ENCODE measurements around the gene LYL1. TPM values are rescaled to one million over a fixed set of nuclear protein-coding genes. Genes with fewer than 3 reads are reported as not detected.

Gene LYL1
- total and polyA plus RNA-seq, 12 donors: 0.38 to 22.5 (median 9.2) TPM

- no peak for DNase-seq
- Histone ChIP-seq H3K4me3 (no peak overlapping the region), H3K9me3 (replicated peaks in 1 of 3) (no peaks in the 10 kb centered on the region), H3K36me3 (replicated peaks in 1 of 2) (no peaks in the 10 kb centered on the region), H3K27ac (peak overlapping the region in 1 of 5 donors; percentile 8), H3K27me3 (no peaks in the 10 kb centered on the region), H3K4me1 (replicated peaks in 1 of 2) (peaks cover 11 to 29% of the 10 kb centered on the region in 2 donors)
- intact Hi-C loops (cut with DNase I): loop anchor here in 1 of 2 donors (5.0 kb wide), 1 partner anchor 80 kb away; no protein-coding TSS in a partner anchor
- no peak for TF ChIP-seq POLR2A (IDR thresholded peaks at IDR 0.05)
- TF ChIP-seq, protein P1, sequence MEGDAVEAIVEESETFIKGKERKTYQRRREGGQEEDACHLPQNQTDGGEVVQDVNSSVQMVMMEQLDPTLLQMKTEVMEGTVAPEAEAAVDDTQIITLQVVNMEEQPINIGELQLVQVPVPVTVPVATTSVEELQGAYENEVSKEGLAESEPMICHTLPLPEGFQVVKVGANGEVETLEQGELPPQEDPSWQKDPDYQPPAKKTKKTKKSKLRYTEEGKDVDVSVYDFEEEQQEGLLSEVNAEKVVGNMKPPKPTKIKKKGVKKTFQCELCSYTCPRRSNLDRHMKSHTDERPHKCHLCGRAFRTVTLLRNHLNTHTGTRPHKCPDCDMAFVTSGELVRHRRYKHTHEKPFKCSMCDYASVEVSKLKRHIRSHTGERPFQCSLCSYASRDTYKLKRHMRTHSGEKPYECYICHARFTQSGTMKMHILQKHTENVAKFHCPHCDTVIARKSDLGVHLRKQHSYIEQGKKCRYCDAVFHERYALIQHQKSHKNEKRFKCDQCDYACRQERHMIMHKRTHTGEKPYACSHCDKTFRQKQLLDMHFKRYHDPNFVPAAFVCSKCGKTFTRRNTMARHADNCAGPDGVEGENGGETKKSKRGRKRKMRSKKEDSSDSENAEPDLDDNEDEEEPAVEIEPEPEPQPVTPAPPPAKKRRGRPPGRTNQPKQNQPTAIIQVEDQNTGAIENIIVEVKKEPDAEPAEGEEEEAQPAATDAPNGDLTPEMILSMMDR (IDR thresholded peaks at IDR 0.05): no peak
Measured at GRCh38 chr19:13062317-13062716, 40.3 kb downstream of the LYL1 start.

DNA sequence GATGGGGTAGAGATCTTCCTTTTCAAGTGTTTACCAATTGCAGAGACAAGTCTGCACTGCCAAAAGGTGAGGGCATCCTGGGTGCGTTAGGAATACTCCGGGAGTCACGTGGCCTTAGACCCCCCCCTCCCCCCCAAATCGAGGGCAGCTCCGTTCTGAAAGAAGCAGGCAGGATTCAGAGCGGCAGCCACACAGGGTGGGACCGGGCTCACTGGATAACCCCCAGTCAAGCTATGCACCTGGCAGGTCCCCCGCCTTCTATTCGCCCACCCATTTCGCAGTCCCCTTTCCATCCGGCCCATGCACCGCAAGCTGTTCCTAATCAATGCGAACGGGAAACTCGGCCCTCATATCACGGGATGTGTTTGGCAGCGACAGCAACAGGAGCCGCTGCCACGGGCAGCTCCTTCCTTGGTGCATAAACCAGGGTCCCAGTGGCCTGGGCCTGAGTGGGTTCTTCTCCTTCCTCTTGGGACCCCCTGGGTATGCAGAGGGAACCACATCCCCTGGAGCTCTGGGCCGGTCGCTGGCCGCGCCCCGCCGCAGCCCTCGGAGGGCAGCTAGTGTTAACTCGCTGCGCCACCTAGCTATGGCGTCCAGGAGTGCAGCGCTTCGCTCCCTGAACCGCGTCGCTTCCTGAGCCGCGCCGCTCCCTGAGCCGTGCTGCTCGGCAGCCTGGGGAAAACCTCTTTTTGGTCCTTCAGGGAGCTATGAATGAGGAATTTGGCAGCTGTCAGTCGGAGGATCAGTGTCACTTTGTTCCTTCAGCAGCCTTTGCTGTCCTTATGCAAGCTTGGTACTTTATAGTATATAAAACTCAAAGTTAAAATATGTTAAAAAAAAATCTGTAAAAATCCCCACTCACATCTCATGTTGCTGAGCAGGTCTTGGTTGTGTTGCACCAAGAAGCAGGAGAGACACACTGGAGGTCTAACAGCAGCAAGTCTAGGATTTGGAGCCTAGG, 41.4 kb downstream of the LYL1 start:
- peak overlapping the region in 1 of 5 donors; percentile 7 for H3K27ac ChIP-seq
- WGBS, 4 donors: 0 to 1% (median 0%) methylated on average over 29 to 40 of the region's 40 CpGs

GRCh38 chr19:13060233-13060963, 42.3 kb downstream of the LYL1 start:
- TF ChIP-seq, protein P1 (IDR thresholded peaks at IDR 0.05): no peak
- no peak for TF ChIP-seq POLR2A (IDR thresholded peaks at IDR 0.05)
- peak overlapping the region in 2 of 5 donors; percentile 12 to 18 for H3K27ac ChIP-seq
- intact Hi-C loops (cut with DNase I): loop anchor here in 1 of 2 donors (5.0 kb wide), 1 partner anchor 78 kb away; no protein-coding TSS in a partner anchor
- H3K4me3 ChIP-seq: peak overlapping the region in 2 of 4 donors; percentile 44
- WGBS, 4 donors: 11 to 33% (median 30%) methylated on average over 13 to 19 of the region's 19 CpGs
- H3K9me3 ChIP-seq (replicated peaks in 1 of 3): no peaks in the 10 kb centered on the region
- no peaks in the 10 kb centered on the region for H3K27me3 ChIP-seq
- peak in 5 of 7 donors; percentile 42 to 56 (median 50) for DNase-seq
- peaks cover 11 to 29% of the 10 kb centered on the region in 2 donors for H3K4me1 ChIP-seq (replicated peaks in 1 of 2)
- H3K36me3 ChIP-seq (replicated peaks in 1 of 2): no peaks in the 10 kb centered on the region

More for the DNA sequence above, 41.4 kb downstream of the LYL1 start:
- DNase-seq: peak; percentile 66 to 89 (median 84)
- Histone ChIP-seq H3K4me1 (replicated peaks in 1 of 2) (peaks cover 11 to 29% of the 10 kb centered on the region in 2 donors), H3K36me3 (replicated peaks in 1 of 2) (no peaks in the 10 kb centered on the region), H3K4me3 (peak overlapping the region in 2 of 4 donors; percentile 44), H3K9me3 (replicated peaks in 1 of 3) (no peaks in the 10 kb centered on the region), H3K27me3 (no peaks in the 10 kb centered on the region)
- intact Hi-C loops (cut with DNase I): loop anchor here in 1 of 2 donors (5.0 kb wide), 1 partner anchor 79 kb away; no protein-coding TSS in a partner anchor
- TF ChIP-seq POLR2A (IDR thresholded peaks at IDR 0.05): peak in 1 of 2 donors; percentile 12
- TF ChIP-seq, protein P1 (IDR thresholded peaks at IDR 0.05): peak; percentile 94 to 98 (median 95)

All from adrenal gland (tissue), 12 donors.